Stimulated activated CD4-positive, alpha-beta T cell treated with anti-CD3 and anti-CD28 coated beads, TNF-alpha, amount 100 ng/mL, for 1 hour (primary cell): Measurements from ENCODE around the gene NKAPL.

ENCODE experiments used
- DNase-seq, 3 donors: peaks; one replicate each; pipeline ENCODE4 v3.0.0-alpha.2; 2020; ENCODE audit warnings: low read depth in 3 of 3, low spot score in 1 of 3

NKAPL gene

GRCh38 chr6:28258877-28259777 is at the start of gene NKAPL:
TSS of gene NKAPL (plus strand) at chr6:28259297. CDS start at chr6:28259372, 75 bp downstream.
- peak in 2 of 3 donors; percentile 24 to 37 for DNase-seq

DNA sequence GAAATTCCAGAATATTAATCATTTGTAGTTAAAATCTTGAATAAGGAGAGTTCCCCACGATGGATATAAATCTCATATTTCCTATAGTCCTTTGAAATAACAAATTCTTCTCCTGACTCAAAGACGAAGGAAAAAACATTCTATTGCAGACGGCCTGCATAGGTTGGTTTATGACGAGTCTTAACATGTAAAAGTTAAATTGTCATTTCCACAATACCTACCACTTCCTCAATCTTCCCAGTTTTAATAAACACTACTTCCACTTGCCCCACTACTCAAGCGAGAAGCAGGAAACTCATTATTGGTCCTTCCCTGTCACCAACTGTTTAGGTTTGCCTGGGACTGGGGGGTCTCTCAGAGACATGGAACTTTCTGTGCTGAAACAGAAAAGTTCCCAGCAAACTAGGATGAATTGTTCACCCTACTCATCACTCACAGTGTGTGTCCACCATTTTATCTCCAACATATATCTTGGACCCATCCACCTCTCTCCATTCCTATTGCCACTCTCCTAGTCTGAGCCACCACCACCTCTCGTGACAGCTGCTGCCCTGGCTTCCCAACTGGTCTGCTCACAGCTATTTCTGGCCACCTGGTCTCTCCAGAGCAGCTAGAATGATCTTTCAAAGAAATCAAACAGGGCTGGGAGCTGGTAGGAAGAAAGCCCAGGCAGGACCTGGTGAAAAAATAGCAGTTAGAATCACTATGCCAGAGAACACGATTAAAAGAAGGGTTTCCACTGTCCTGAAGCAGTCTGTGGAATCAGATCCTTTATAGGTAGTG is 49.2 kb upstream of the NKAPL start:
- no peak for DNase-seq

- no peak for DNase-seq
Measured at GRCh38 chr6:28211840-28212509, 47.1 kb upstream of the NKAPL start.

DNA sequence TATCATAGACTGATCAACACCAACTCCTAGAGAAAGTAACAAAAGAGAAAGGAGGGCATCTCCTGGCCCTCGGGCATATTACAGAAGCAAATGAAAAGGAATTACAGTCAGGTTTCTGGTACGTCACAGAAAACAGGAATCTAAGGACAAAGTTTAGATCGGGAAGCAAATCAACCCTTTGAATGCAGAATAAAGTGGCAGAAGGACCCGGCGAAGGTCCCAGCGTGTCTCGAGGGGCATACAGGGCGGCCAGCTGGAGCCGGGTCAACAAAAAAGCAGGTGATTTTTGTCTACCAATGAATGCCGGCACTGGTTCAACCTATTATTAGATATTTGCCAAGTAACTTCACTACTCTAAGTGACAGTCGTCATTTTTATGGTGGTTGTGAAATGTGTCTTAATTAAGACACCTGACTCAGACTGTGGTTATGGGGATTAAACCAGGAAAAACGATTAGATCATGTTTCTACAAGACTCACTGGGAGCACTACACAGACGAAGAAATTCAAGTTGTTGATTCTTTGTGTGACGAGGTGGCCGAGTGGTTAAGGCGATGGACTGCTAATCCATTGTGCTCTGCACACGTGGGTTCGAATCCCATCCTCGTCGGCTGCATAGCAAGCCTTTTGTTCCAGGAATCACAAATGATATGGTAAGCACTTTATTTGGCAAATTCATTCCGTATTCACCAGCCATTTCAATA is 46.4 kb upstream of the NKAPL start:
- DNase-seq: no peak

- DNase-seq: no peak
Measured at GRCh38 chr6:28213213-28213523, 45.9 kb upstream of the NKAPL start.

GRCh38 chr6:28215425-28215824 is 43.7 kb upstream of the NKAPL start:
- no peak for DNase-seq

- no peak for DNase-seq
Measured at GRCh38 chr6:28217890-28218289, 41.2 kb upstream of the NKAPL start.

DNA sequence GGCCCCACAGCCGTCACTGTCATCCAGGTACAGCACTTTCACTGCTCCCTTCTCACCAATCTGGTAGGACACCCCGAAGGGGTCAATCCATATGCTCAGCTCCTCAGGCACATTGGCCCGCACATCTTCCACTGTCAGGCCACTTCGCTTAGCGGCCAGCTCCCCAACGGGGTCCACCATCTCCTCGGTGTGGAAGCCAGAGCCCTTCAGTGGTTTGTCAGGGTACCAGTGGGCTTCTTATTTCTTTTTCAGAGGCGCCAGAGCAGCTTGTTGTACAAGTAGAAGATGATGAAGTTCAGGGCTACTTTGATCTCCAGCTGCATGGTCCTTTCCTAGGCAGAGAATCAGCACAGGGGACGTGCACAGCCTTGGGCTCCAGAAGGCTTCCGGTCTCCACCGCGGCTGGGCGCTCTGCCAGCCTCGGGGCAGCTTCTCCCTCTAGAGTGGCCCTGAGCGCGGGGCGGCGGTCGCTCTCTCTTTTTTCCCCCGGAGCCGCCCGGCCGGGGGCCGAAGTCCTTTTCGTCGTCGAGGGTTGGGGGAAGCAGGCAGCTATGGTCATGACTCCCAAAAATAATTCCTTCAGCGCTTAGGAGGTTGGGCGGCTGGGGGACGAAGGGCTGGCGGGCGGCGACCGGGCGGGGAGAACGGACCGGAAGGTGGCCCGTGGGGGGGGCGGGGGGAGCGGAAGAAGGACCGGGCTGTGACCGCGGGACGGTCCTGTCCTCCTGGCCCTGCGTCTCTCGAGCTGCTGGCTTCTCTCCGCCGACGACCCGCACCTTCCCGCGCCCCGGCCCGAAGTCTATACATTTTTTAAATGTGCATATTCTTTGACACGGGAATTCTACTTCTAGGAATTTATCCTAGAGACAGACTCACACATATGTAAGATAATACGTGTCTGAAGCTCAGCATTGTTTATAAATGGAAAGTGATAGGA is 40.5 kb upstream of the NKAPL start:
- no peak for DNase-seq

DNA sequence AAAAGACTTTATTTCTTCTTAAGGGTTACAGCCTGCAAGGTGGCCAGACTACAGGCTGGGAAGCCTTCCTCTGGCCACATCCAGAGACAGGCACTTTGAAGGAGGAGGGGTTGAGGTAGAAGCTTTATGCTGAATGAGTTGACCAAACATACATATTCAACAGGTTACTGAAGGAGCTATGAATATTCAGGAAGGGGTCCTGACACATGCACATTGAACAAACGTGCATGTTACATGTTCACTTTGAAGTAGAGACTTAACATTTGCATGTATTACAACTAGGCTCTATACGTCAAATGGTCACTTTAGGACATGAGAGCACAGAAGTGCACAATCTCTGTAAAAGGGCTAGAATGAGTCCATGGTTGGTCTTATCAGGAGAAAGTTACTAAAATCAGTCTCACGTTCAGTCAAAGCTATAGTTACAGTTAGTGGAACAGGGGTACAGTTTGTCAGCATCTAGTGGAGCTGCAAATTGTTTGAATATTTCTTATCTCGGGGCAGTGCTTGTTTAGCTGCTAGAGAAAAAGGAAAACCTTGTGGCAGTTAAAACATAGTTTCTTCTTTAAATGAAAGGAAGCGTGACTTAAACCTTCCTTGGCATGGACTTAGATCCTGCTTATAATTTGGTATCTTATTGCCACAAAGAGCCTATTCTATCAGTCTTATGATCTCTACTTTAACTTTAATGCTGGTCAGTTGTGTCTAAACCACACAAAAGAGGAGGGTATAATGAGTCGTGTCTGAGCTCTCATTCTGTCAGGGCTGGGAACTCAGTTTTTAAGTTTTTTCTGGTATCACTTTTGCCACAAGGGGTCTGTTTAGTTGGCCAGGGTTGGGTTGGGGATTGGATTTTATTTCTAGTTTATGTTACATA is 38.6 kb upstream of the NKAPL start:
- DNase-seq: no peak

GRCh38 chr6:28224131-28225055 is 34.7 kb upstream of the NKAPL start:
- DNase-seq: no peak

DNA sequence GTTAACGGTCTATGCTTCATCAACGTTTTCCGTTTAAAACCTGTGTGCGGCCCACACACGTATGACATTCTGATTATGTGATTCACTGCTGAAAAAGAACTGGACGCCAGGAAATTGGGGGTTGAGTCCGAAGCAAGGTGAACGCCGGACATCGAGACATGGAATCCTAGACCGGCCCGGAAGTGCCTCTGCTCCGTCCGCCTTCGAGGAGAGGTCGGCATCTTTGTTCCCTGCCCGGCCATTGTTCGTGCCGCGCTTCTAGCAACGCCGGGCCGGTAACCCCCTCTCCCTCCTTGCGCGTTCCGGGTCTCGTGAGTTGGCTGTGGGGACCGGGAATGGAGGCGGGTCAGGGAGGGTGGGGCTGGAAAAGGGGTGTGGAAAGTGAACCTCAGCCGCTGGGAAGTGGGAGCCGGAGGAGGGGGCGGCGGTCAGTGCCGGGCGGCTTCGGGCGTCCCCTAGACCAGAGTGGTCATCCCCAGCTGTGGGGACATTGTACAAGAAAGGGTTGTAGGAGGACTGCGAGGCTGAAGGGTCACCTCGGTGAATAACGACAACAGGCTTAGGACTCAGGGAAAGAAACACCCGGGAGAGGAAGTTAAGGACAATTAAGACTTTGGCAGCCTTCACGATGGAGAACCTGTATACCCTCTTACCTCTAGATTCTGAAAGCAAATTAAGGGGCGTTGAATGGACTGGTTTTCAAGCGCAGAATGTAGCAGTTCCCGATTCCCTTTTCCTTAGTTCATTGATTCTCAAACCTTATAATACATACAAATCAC is 33.9 kb upstream of the NKAPL start, which contains the start of gene ZSCAN9:
Gene ZSCAN9, plus strand, starts transcription at position 220 of the 779 bp plus-strand sequence. CDS start 1,810 bp downstream, outside the sequence.
- peak in 1 of 3 donors; percentile 29 for DNase-seq

DNA sequence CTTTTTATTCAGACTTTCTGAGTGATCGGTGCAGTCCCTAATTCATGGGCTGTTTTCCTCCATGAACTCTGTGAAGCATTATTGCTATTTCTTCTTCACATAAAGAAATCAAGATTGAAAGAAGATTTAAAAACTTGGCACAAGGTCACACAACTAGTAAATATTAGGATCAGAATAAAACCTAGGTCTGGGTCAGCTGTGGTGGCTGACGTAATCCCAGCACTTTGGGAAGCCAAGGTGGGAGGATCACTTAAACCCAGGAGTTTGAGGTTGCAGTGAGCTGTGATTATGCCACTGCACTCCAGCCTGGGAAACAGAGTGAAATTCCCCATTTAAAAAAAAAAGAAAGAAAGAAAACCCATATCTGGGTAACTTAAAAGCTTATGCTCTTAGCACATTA is 32.6 kb upstream of the NKAPL start:
- no peak for DNase-seq

GRCh38 chr6:28232785-28233184 is 26.3 kb upstream of the NKAPL start:
- no peak for DNase-seq

- no peak for DNase-seq
Measured at GRCh38 chr6:28235912-28236452, 23.1 kb upstream of the NKAPL start.

GRCh38 chr6:28239636-28240035 is 19.5 kb upstream of the NKAPL start:
- no peak for DNase-seq

DNA sequence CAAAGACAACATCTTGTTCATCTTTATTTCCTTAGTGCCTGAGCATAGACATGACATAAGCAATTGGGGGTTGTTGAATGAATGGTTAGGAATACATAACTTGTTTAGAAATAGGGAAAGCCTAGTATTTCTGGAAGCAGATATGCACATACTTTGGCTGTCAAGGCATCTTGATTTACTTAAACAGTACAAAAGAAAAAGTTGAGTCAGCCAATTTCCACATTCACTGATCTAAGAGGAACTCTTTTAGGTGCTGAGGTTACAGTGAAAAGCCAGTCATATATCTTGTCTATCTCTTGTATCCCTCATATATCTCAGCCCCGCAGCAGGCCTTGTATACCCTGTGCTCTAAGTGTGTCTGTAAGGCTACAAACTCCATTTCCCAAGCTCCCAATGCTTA is 18.6 kb upstream of the NKAPL start:
- no peak for DNase-seq

DNA sequence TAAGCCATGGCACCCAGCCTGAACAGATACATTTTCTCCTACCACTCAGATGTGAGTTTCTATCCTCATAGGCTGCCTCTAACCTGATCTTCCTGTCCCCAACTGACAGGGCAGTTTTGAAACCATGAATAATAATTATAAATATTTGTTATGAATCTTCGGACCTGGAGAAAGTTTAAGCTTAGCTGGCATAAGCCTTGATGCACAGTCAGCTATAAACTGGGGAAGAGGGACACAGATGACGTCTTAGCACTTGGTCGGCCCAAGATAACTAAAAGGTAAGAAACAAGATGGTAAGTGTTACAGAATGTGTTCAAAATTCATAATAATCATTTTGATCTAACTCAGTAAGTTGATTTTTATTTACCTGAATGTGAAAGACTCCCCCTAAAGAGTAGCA is 15.2 kb upstream of the NKAPL start:
- no peak for DNase-seq
